ENCODE data around the gene MPV17. TPM values are rescaled to one million over a fixed set of nuclear protein-coding genes. Genes with fewer than 3 reads are reported as not detected.
A peak's percentile ranks its signal among the peaks of the same experiment; 100 is the strongest.

MPV17 gene
- total and polyA plus RNA-seq, 9 of the 15 experiments (the other 6 are each of a cell fraction or from before 2014, with no cell fraction given), result 54.7 to 140 (median 70.2) TPM

- TF ChIP-seq AFF1 (IDR thresholded peaks at IDR 0.05; ENCODE audit: low read depth in 1 of 2, partially characterized antibody in 2 of 2) (peak; percentile 71 to 95), C11orf30 (IDR thresholded peaks at IDR 0.05; ENCODE audit: low read depth) (peak; percentile 92), SRSF3 (IDR thresholded peaks at IDR 0.05; ENCODE audit: insufficient read depth, low read length) (peak; percentile 75; the same call in 1 of the 2 replicates), HDAC1 (IDR thresholded peaks at IDR 0.05) (peak in 1 of 2 experiments; percentile 89; a peak in 2 of 4 replicates), MYC (IDR thresholded peaks at IDR 0.05; ENCODE audit: low read depth, low read length) (peak; percentile 98), MYC (CRISPR knock-in tag; IDR thresholded peaks at IDR 0.05; ENCODE audit: borderline replicate concordance, low read depth) (peak; percentile 81; the same call in 1 of the 2 replicates), BCLAF1 (IDR thresholded peaks at IDR 0.05; ENCODE audit: borderline replicate concordance in 1 of 2, control insufficient read depth in 1 of 2, low read depth in 2 of 2, low read length in 1 of 2) (peak; percentile 35 to 62; a peak in 2 of 4 replicates), DMBX1 (CRISPR knock-in tag; IDR thresholded peaks at IDR 0.05; ENCODE audit: borderline replicate concordance) (no peak), FOXJ3 (CRISPR knock-in tag; IDR thresholded peaks at IDR 0.05) (no peak), HOXB6 (CRISPR knock-in tag; IDR thresholded peaks at IDR 0.05; ENCODE audit: borderline replicate concordance) (no peak), ZNF707 (CRISPR knock-in tag; conservative IDR thresholded peaks at IDR 0.05) (no peak), SP2 (IDR thresholded peaks at IDR 0.05; ENCODE audit: extremely low read depth, low read depth, low read length, poor library complexity, severe bottlenecking) (no peak), NCOA1 (IDR thresholded peaks at IDR 0.05; ENCODE audit: low read depth) (peak; percentile 30; the same call in 1 of the 2 replicates), IRF1 (CRISPR knock-in tag; IDR thresholded peaks at IDR 0.05; ENCODE audit: borderline replicate concordance) (no peak), NRF1 (conservative IDR thresholded peaks at IDR 0.05 in 1 of 2, IDR thresholded peaks at IDR 0.05 in 1 of 2) (peak; percentile 91 to 93), NFE2 (IDR thresholded peaks at IDR 0.05; ENCODE audit: low read depth) (no peak), ZZZ3 (IDR thresholded peaks at IDR 0.05) (no peak)
Measured at GRCh38 chr2:27356382-27357181, 33.7 kb upstream of the MPV17 start, which contains the start of gene GTF3C2 (continued).

Measured in K562 (cell line).